Fibroblast of lung (primary cell): ENCODE results near the gene RIMS3. TPM values are rescaled to one million over a fixed set of nuclear protein-coding genes. Genes with fewer than 3 reads are reported as not detected.

ENCODE experiments used
- DNase-seq, 2 donors: peaks; one replicate each; pipeline versions ENCODE4 v3.0.0 to v3.0.0-alpha.2; 2010; ENCODE audit warnings: low read depth in 2 of 2
- H2AFZ ChIP-seq: 2 replicates; pipeline ENCODE4 v1.5.1; 2012; ENCODE audit warnings: low read length, control low read depth, inconsistent platforms
- H3K27ac ChIP-seq: 2 replicates; pipeline ENCODE4 v1.5.1; 2011; ENCODE audit warnings: low read length, control low read depth; ENCODE audit not compliant: insufficient read depth
- H3K27me3 ChIP-seq: 2 replicates; pipeline ENCODE4 v1.5.1; 2011; ENCODE audit warnings: mild to moderate bottlenecking, low read length; ENCODE audit not compliant: control insufficient read depth, insufficient read depth
- H3K36me3 ChIP-seq: 2 replicates; pipeline ENCODE4 v1.5.1; 2011; ENCODE audit warnings: low read length; ENCODE audit not compliant: control insufficient read depth, insufficient read depth
- H3K4me1 ChIP-seq: 2 replicates; pipeline ENCODE4 v1.5.1; 2011; ENCODE audit warnings: low read length; ENCODE audit not compliant: control insufficient read depth, insufficient read depth; ENCODE audit errors: extremely low read depth
- H3K4me2 ChIP-seq: 2 replicates; pipeline ENCODE4 v1.5.1; 2011; ENCODE audit warnings: low read length, control low read depth; ENCODE audit not compliant: insufficient read depth; ENCODE audit errors: extremely low read depth
- H3K4me3 ChIP-seq, 4 experiments: fragments of 200-600 bp in 1 of 4; sonication (generic) in 1 of 4; replicated peaks in 1 of 4; 2 replicates each; pipeline ENCODE4 v1.5.1; 2011 to 2016; ENCODE audit warnings: low read length in 4 of 4, low read depth in 3 of 4, mild to moderate bottlenecking in 3 of 4, control low read depth in 2 of 4, inconsistent platforms in 1 of 4, mixed read lengths in 1 of 4; ENCODE audit not compliant: insufficient read depth in 1 of 4; ENCODE audit errors: control extremely low read depth in 1 of 4
- H3K79me2 ChIP-seq: 2 replicates; pipeline ENCODE4 v1.5.1; 2012; ENCODE audit warnings: mild to moderate bottlenecking, low read length, inconsistent platforms; ENCODE audit not compliant: control insufficient read depth, insufficient read depth
- H3K9ac ChIP-seq: 2 replicates; pipeline ENCODE4 v1.5.1; 2011; ENCODE audit warnings: mild to moderate bottlenecking, low read length, control low read depth; ENCODE audit not compliant: insufficient read depth
- H3K9me3 ChIP-seq: 2 replicates; pipeline ENCODE4 v1.5.1; 2012; ENCODE audit warnings: low read depth, low read length; ENCODE audit not compliant: control insufficient read depth, insufficient read depth
- H4K20me1 ChIP-seq: 2 replicates; pipeline ENCODE4 v1.5.1; 2011; ENCODE audit warnings: low read length; ENCODE audit not compliant: control insufficient read depth, insufficient read depth; ENCODE audit errors: extremely low read depth
- EZH2 ChIP-seq: IDR thresholded peaks from 2 replicates; pipeline ENCODE4 v1.5.1; 2012; ENCODE audit warnings: low read length, control low read depth, mild to moderate bottlenecking; ENCODE audit errors: missing control alignments
- polyA plus RNA-seq, 2 donors: library from polyadenylated mRNA; depleted of rRNA in 1 of 2; stranded (reverse) in 1 of 2; unstranded in 1 of 2; fragments of >200 nt; gene quantifications; 2 replicates each; pipeline ENCODE4 v1.2.1, GENCODE V29; 2011 to 2012; ENCODE audit warnings: missing spikeins in 1 of 2
- total RNA-seq: library from RNA; depleted of rRNA; stranded (reverse); fragments of >200 nt; gene quantifications from 2 replicates; pipeline ENCODE4 v1.2.1, GENCODE V29; 2014
- TF ChIP-seq, protein P1 (sequence below), 2 donors: IDR thresholded peaks in 1 of 2; conservative IDR thresholded peaks in 1 of 2; 1 replicate in 1 of 2; 2 replicates in 1 of 2; pipeline ENCODE4 v1.5.1; 2011 to 2012; ENCODE audit warnings: low read length in 2 of 2, control low read depth in 1 of 2, inconsistent platforms in 1 of 2, low read depth in 1 of 2, mild to moderate bottlenecking in 1 of 2

The RIMS3 gene
- total and polyA plus RNA-seq, 2 donors (not counting 1 experiment from before 2014, with no cell fraction given): 0.11 to 0.33 TPM

DNA sequence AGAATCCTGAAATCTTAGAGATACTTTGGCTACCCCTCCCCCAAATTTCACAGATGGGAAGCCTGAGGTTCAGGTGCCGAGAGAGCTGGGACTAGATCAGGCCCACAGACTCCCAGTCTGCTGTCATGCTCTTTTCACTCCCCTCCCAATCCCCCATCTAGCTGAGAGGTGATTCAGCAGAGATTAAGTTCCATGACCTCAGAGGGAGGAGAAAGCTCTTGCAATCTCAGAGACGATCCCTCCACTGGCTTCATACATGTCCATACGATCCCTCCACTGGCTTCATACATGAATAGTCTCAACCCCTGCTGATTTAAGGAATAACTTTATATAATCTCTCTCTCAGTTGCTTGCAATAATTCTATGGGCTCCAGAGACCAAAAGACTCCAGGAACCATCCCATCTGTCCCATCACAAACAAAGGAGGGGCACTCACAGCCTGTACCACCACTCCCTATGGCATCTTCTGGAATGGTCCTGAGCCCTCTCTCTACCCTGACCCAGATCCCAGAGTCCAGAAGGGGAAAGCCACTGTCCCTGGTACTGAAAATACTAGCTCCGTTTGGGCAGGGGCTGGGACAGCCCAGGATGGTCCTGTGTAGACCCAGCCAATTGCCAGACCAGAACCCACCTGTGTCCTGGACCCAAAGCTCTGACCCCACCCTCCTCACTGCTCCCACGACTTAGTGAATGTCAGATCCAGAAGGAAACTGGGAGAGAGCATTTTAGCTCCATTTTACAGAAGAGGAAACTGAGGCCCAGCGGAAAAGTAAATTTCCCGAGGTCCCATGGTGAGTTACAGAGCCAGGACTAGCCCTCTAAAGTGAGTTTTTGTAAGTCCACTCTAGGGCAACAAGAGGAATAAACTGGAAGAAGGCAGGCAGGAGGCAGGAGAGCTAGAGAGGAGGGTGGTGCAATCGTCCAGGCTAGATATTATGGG lies 27.1 kb downstream of the RIMS3 start:
- DNase-seq: no peak
- TF ChIP-seq, protein P1, sequence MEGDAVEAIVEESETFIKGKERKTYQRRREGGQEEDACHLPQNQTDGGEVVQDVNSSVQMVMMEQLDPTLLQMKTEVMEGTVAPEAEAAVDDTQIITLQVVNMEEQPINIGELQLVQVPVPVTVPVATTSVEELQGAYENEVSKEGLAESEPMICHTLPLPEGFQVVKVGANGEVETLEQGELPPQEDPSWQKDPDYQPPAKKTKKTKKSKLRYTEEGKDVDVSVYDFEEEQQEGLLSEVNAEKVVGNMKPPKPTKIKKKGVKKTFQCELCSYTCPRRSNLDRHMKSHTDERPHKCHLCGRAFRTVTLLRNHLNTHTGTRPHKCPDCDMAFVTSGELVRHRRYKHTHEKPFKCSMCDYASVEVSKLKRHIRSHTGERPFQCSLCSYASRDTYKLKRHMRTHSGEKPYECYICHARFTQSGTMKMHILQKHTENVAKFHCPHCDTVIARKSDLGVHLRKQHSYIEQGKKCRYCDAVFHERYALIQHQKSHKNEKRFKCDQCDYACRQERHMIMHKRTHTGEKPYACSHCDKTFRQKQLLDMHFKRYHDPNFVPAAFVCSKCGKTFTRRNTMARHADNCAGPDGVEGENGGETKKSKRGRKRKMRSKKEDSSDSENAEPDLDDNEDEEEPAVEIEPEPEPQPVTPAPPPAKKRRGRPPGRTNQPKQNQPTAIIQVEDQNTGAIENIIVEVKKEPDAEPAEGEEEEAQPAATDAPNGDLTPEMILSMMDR (conservative IDR thresholded peaks at IDR 0.05 in 1 of 2, IDR thresholded peaks at IDR 0.05 in 1 of 2; ENCODE audit: low read depth in 1 of 2, low read length in 2 of 2): no peak
- no peak for TF ChIP-seq EZH2
- Histone ChIP-seq H3K4me2 (no peak overlapping the region), H4K20me1 (no peaks in the 10 kb centered on the region), H3K9me3 (no peaks in the 10 kb centered on the region), H3K27me3 (no peaks in the 10 kb centered on the region), H3K9ac (no peak overlapping the region), H3K27ac (no peak overlapping the region), H3K79me2 (no peaks in the 10 kb centered on the region), H3K4me3 (no peak overlapping the region), H3K4me1 (no peaks in the 10 kb centered on the region), H2AFZ (no peak overlapping the region), H3K36me3 (no peaks in the 10 kb centered on the region)

DNA sequence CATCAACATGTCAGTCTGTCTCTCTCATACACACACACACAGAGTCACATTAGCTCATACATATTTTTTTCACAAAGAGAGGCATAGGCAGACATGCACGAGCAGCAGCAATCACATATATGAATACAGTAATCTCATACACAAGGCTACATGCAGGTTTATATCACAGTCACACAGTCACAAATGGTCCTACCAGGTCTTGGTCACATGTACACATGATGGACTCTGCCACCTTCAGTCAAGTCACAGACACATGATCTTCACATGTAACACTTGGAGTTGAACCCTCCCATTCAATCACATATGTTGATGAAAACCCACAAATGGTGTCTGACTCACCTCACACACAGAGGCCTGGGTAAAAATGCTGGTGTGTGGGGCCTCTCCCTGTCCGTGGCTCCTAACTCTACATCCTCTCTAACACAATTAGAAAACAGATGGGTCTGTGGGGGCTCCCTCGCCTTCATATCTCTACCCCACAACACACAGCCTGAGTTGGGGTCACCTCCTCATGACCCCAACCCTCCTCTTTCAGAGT lies 27.9 kb downstream of the RIMS3 start:
- H3K27ac ChIP-seq: no peak overlapping the region
- TF ChIP-seq, protein P1 (conservative IDR thresholded peaks at IDR 0.05 in 1 of 2, IDR thresholded peaks at IDR 0.05 in 1 of 2; ENCODE audit: low read depth in 1 of 2, low read length in 2 of 2): no peak
- no peak for TF ChIP-seq EZH2
- DNase-seq: no peak

DNA sequence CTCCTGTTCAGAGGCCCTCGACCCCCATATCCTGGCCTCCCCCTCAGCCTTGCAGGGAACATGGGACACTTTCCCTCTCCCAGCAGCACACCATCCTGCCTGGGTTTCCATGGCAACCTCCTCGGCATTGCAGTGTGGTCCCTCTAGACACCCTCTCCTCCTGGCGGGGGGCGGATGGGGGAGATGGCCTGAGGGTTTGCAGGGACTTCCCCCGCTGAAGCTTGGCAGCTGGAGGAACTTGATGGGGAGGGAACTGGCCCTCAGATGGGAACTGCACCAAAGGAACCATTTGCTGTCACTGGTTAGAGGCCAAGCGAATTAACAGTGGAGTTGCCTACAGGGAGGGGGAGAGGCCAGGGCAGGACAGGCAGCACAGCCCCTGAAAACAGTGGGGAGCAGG lies 28.7 kb downstream of the RIMS3 start:
- DNase-seq: no peak
- TF ChIP-seq EZH2: no peak
- TF ChIP-seq, protein P1 (conservative IDR thresholded peaks at IDR 0.05 in 1 of 2, IDR thresholded peaks at IDR 0.05 in 1 of 2; ENCODE audit: low read depth in 1 of 2, low read length in 2 of 2): no peak
- no peaks in the 10 kb centered on the region for H3K36me3 ChIP-seq
- H3K79me2 ChIP-seq: no peaks in the 10 kb centered on the region
- H3K4me2 ChIP-seq: no peak overlapping the region
- H3K27ac ChIP-seq: no peak overlapping the region
- H3K4me1 ChIP-seq: no peaks in the 10 kb centered on the region
- no peak overlapping the region for H3K4me3 ChIP-seq
- H3K9me3 ChIP-seq: no peaks in the 10 kb centered on the region
- no peaks in the 10 kb centered on the region for H4K20me1 ChIP-seq
- no peak overlapping the region for H3K9ac ChIP-seq
- H3K27me3 ChIP-seq: no peaks in the 10 kb centered on the region
- no peak overlapping the region for H2AFZ ChIP-seq

More for the DNA sequence above, 27.9 kb downstream of the RIMS3 start:
- Histone ChIP-seq H3K9me3 (no peaks in the 10 kb centered on the region), H3K4me2 (no peak overlapping the region), H3K36me3 (no peaks in the 10 kb centered on the region), H3K4me1 (no peaks in the 10 kb centered on the region), H3K79me2 (no peaks in the 10 kb centered on the region), H4K20me1 (no peaks in the 10 kb centered on the region), H3K27me3 (no peaks in the 10 kb centered on the region), H3K4me3 (no peak overlapping the region), H3K9ac (no peak overlapping the region), H2AFZ (no peak overlapping the region)
